OCI-LY3 (cell line): ENCODE measurements around the gene TMSB10.

Experiments used
- EZH2phosphoT487 ChIP-seq: fragments of 200-600 bp; shearing (Covaris generic); IDR thresholded peaks from 2 replicates; pipeline ENCODE4 v1.6.1; 2018; ENCODE audit warnings: antibody characterized with exemption, mixed run types, low read depth
- TF ChIP-seq, protein P1 (sequence below): fragments of 200-600, 300-600 bp; sonication (generic); IDR thresholded peaks from 2 replicates; pipeline ENCODE4 v1.5.1; 2014; ENCODE audit warnings: antibody characterized with exemption, low read length, low read depth

DNA sequence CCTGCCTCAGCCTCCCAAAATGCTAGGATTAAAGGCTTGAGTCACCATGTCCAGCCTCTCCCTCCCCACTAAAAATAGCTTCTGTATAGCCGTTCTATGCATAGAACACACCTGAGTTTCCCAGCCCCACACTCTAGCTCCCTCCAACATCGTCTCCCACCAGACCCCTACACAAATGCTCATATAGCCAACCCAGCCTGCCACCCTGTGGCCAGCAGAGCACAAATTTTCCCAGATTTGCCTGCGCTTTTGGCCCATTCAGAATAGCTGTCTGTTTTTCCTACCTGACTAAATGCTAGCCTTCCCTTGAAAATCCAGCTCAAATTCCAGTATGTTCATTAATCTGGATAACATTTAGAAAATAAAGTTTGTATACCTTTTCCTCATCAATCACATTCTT, 47.3 kb upstream of the TMSB10 start:
- TF ChIP-seq, protein P1, sequence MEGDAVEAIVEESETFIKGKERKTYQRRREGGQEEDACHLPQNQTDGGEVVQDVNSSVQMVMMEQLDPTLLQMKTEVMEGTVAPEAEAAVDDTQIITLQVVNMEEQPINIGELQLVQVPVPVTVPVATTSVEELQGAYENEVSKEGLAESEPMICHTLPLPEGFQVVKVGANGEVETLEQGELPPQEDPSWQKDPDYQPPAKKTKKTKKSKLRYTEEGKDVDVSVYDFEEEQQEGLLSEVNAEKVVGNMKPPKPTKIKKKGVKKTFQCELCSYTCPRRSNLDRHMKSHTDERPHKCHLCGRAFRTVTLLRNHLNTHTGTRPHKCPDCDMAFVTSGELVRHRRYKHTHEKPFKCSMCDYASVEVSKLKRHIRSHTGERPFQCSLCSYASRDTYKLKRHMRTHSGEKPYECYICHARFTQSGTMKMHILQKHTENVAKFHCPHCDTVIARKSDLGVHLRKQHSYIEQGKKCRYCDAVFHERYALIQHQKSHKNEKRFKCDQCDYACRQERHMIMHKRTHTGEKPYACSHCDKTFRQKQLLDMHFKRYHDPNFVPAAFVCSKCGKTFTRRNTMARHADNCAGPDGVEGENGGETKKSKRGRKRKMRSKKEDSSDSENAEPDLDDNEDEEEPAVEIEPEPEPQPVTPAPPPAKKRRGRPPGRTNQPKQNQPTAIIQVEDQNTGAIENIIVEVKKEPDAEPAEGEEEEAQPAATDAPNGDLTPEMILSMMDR: peak; percentile 77
- TF ChIP-seq EZH2phosphoT487: no peak
